ENCODE measurements around the gene GSTA2. TPM values are rescaled to one million over a fixed set of nuclear protein-coding genes. Genes with fewer than 3 reads are reported as not detected.

GSTA2 gene
- total and polyA plus RNA-seq, 4 donors: 2.0 to 6.8 (median 3.1) TPM

GRCh38 chr6:52727908-52728307, 35.4 kb downstream of the GSTA2 start:
- no peak for ATAC-seq (ENCODE audit: insufficient read depth, low FRiP score)
- Histone ChIP-seq H3K27me3 (ENCODE audit: control insufficient read depth in 3 of 3, insufficient read depth in 3 of 3, low read length in 2 of 3) (no peaks in the 10 kb centered on the region), H3K9me3 (ENCODE audit: control insufficient read depth in 4 of 4, insufficient read depth in 3 of 4, low read length in 3 of 4) (no peaks in the 10 kb centered on the region), H3K36me3 (ENCODE audit: control insufficient read depth in 4 of 4, insufficient read depth in 4 of 4, low read length in 4 of 4) (no peaks in the 10 kb centered on the region), H3K27ac (ENCODE audit: low read depth in 1 of 2, low read length in 1 of 2) (no peak overlapping the region), H3K4me1 (ENCODE audit: control insufficient read depth in 5 of 5, insufficient read depth in 5 of 5, low read length in 5 of 5) (no peaks in the 10 kb centered on the region), H3K9ac (ENCODE audit: insufficient read depth in 1 of 2, low read length in 2 of 2) (no peak overlapping the region), H3K4me3 (no peak overlapping the region)
- no peak for TF ChIP-seq CTCF (IDR thresholded peaks at IDR 0.05; ENCODE audit: control extremely low read depth, extremely low read depth)
- 93 to 94% methylated on average over 2 of the region's 2 CpGs for WGBS, 2 donors
- DNase-seq: no peak

- no peak for TF ChIP-seq CTCF (IDR thresholded peaks at IDR 0.05; ENCODE audit: control extremely low read depth, extremely low read depth)
- ATAC-seq (ENCODE audit: insufficient read depth, low FRiP score) (no peak), DNase-seq (no peak)
- 89 to 93% methylated on average over 15 of the region's 15 CpGs for WGBS, 2 donors
- Histone ChIP-seq H3K4me3 (no peak overlapping the region), H3K36me3 (ENCODE audit: control insufficient read depth in 4 of 4, insufficient read depth in 4 of 4, low read length in 4 of 4) (no peaks in the 10 kb centered on the region), H3K9me3 (ENCODE audit: control insufficient read depth in 4 of 4, insufficient read depth in 3 of 4, low read length in 3 of 4) (no peaks in the 10 kb centered on the region), H3K9ac (ENCODE audit: insufficient read depth in 1 of 2, low read length in 2 of 2) (no peak overlapping the region), H3K4me1 (ENCODE audit: control insufficient read depth in 5 of 5, insufficient read depth in 5 of 5, low read length in 5 of 5) (no peaks in the 10 kb centered on the region), H3K27ac (ENCODE audit: low read depth in 1 of 2, low read length in 1 of 2) (no peak overlapping the region), H3K27me3 (ENCODE audit: control insufficient read depth in 3 of 3, insufficient read depth in 3 of 3, low read length in 2 of 3) (no peaks in the 10 kb centered on the region)
These were observed 36.3 kb downstream of the GSTA2 start for GRCh38 chr6:52726741-52727535.

- Histone ChIP-seq H3K36me3 (ENCODE audit: control insufficient read depth in 4 of 4, insufficient read depth in 4 of 4, low read length in 4 of 4) (no peaks in the 10 kb centered on the region), H3K9me3 (ENCODE audit: control insufficient read depth in 4 of 4, insufficient read depth in 3 of 4, low read length in 3 of 4) (no peaks in the 10 kb centered on the region), H3K27me3 (ENCODE audit: control insufficient read depth in 3 of 3, insufficient read depth in 3 of 3, low read length in 2 of 3) (no peaks in the 10 kb centered on the region), H3K27ac (ENCODE audit: low read depth in 1 of 2, low read length in 1 of 2) (no peak overlapping the region), H3K9ac (ENCODE audit: insufficient read depth in 1 of 2, low read length in 2 of 2) (no peak overlapping the region), H3K4me3 (no peak overlapping the region), H3K4me1 (ENCODE audit: control insufficient read depth in 5 of 5, insufficient read depth in 5 of 5, low read length in 5 of 5) (no peaks in the 10 kb centered on the region)
- no peak for ATAC-seq (ENCODE audit: insufficient read depth, low FRiP score)
- TF ChIP-seq CTCF (IDR thresholded peaks at IDR 0.05; ENCODE audit: control extremely low read depth, extremely low read depth): no peak
- WGBS, 2 donors: 64 to 78% methylated on average over 2 of the region's 2 CpGs
- no peak for DNase-seq
These were observed 37.1 kb downstream of the GSTA2 start for GRCh38 chr6:52726193-52726542.
